ENCODE measurements around the gene SUCNR1.
"Not testable (repeated sequence)": the region's sequence is repeated elsewhere in the genome, so short reads cannot be mapped to it uniquely, and the experiment has no call there.

The SUCNR1 gene

GRCh38 chr3:151873398-151873797 lies at the start of gene SUCNR1:
TSS of gene SUCNR1 (plus strand) at chr3:151873643. CDS start at chr3:151879893, 6,250 bp downstream.
- no peak for DNase-seq (ENCODE audit: low read depth in 2 of 2)

GRCh38 chr3:151827816-151828215 lies 45.6 kb upstream of the SUCNR1 start:
- DNase-seq (ENCODE audit: low read depth in 2 of 2): no peak

GRCh38 chr3:151835751-151836525 lies 37.5 kb upstream of the SUCNR1 start:
- DNase-seq (ENCODE audit: low read depth in 2 of 2): no peak

GRCh38 chr3:151837057-151837456 lies 36.4 kb upstream of the SUCNR1 start:
- DNase-seq (ENCODE audit: low read depth in 2 of 2): no peak

GRCh38 chr3:151838574-151839312 lies 34.7 kb upstream of the SUCNR1 start:
- DNase-seq (ENCODE audit: low read depth in 2 of 2): peak in 1 of 2 donors; percentile 2

GRCh38 chr3:151839313-151839631 lies 34.2 kb upstream of the SUCNR1 start:
- no peak for DNase-seq (ENCODE audit: low read depth in 2 of 2)

GRCh38 chr3:151841801-151842200 lies 31.6 kb upstream of the SUCNR1 start:
- DNase-seq (ENCODE audit: low read depth in 2 of 2): no peak

- no peak for DNase-seq (ENCODE audit: low read depth in 2 of 2)
These were observed 30.2 kb upstream of the SUCNR1 start for GRCh38 chr3:151843275-151843674.

GRCh38 chr3:151845306-151845905 lies 28.0 kb upstream of the SUCNR1 start:
- DNase-seq (ENCODE audit: low read depth in 2 of 2): no peak

- not testable (repeated sequence) for DNase-seq (ENCODE audit: low read depth in 2 of 2)
These were observed 23.4 kb upstream of the SUCNR1 start for GRCh38 chr3:151850065-151850464.

GRCh38 chr3:151852074-151852811 lies 21.2 kb upstream of the SUCNR1 start:
- DNase-seq (ENCODE audit: low read depth in 2 of 2): no peak

GRCh38 chr3:151856118-151856517 lies 17.3 kb upstream of the SUCNR1 start:
- DNase-seq (ENCODE audit: low read depth in 2 of 2): no peak

- DNase-seq (ENCODE audit: low read depth in 2 of 2): no peak
These were observed 16.8 kb upstream of the SUCNR1 start for GRCh38 chr3:151856641-151857040.

- DNase-seq (ENCODE audit: low read depth in 2 of 2): no peak
These were observed 14.2 kb upstream of the SUCNR1 start for GRCh38 chr3:151859233-151859673.

GRCh38 chr3:151859905-151860304 lies 13.5 kb upstream of the SUCNR1 start:
- no peak for DNase-seq (ENCODE audit: low read depth in 2 of 2)

GRCh38 chr3:151863611-151864010 lies 9.8 kb upstream of the SUCNR1 start:
- DNase-seq (ENCODE audit: low read depth in 2 of 2): no peak

GRCh38 chr3:151864423-151865101 lies 8.9 kb upstream of the SUCNR1 start:
- no peak for DNase-seq (ENCODE audit: low read depth in 2 of 2)

GRCh38 chr3:151866711-151867410 lies 6.6 kb upstream of the SUCNR1 start:
- DNase-seq (ENCODE audit: low read depth in 2 of 2): no peak

GRCh38 chr3:151867666-151868065 lies 5.8 kb upstream of the SUCNR1 start:
- no peak for DNase-seq (ENCODE audit: low read depth in 2 of 2)

GRCh38 chr3:151869181-151869580 lies 4.3 kb upstream of the SUCNR1 start:
- DNase-seq (ENCODE audit: low read depth in 2 of 2): no peak
